ENCODE measurements around the gene XNDC1N. TPM values are rescaled to one million over a fixed set of nuclear protein-coding genes. Genes with fewer than 3 reads are reported as not detected.

Gene XNDC1N
- total and polyA plus RNA-seq, 2 of the 4 experiments (the other 2 are of a cell fraction) = 2.5 to 8.8 TPM

- CTCF ChIA-PET = interaction anchor here (0.6 kb wide), 1 partner anchor 18 kb away, joined by 4 read pairs; no protein-coding TSS in a partner anchor
- no peaks in the 10 kb centered on the region for H3K9me3 ChIP-seq (ENCODE audit: control insufficient read depth, insufficient read depth, low read length)
- no TSS peak for BruUV-seq (replicated peaks)
- H3K27me3 ChIP-seq (ENCODE audit: control insufficient read depth, insufficient read depth, low read length) = no peaks in the 10 kb centered on the region
- POLR2A ChIA-PET (ENCODE audit: unreplicated experiment) = no interaction called here
- peak overlapping the region; percentile 29 for H2BK5ac ChIP-seq (ENCODE audit: low read depth, low read length, poor library complexity, severe bottlenecking)
- TF ChIP-seq FOS (IDR thresholded peaks at IDR 0.05; ENCODE audit: low read depth, low read length) (peak; percentile 50), SMC3 (IDR thresholded peaks at IDR 0.05; ENCODE audit: low read depth, low read length) (no peak), CEBPB (IDR thresholded peaks at IDR 0.05; ENCODE audit: low read depth, low read length) (no peak)
- no peak overlapping the region for H4K91ac ChIP-seq (ENCODE audit: insufficient read depth, low read depth, low read length)
- peak overlapping the region; percentile 45; the same call in 1 of the 2 replicates for H3K14ac ChIP-seq (replicated peaks; ENCODE audit: low read depth, low read length)
- DNase-seq = peak; percentile 78
- H2BK120ac ChIP-seq (ENCODE audit: low read depth, low read length) = no peak overlapping the region
- H2AK9ac ChIP-seq (replicated peaks; ENCODE audit: low read depth, low read length, poor library complexity) = no peak overlapping the region
- H3K79me1 ChIP-seq (ENCODE audit: low read depth in 1 of 2, low read length in 2 of 2) = peaks cover 46 to 77% of the 10 kb centered on the region in 2 experiments
- peaks cover 11% of the 10 kb centered on the region for H3K4me1 ChIP-seq (ENCODE audit: control insufficient read depth, insufficient read depth, low read length)
- H3K9ac ChIP-seq (ENCODE audit: low read depth, low read length) = no peak overlapping the region
- peaks cover 58% of the 10 kb centered on the region for H4K20me1 ChIP-seq (ENCODE audit: insufficient read depth, low read length)
- no peak overlapping the region for H2AK5ac ChIP-seq (ENCODE audit: low read depth, low read length)
- WGBS, 2 experiments (ENCODE audit: extremely low coverage in 2 of 2, insufficient read length in 1 of 2) = no CpG with 5 or more reads among the region's 2 CpGs
- dilution Hi-C loops (cut with HindIII; ENCODE audit: low sequenced_read_pairs, unreplicated experiment) = no loop called here
- no peak overlapping the region for H3K4me2 ChIP-seq (ENCODE audit: low read depth, low read length)
- ATAC-seq (ENCODE audit: low read depth) = peak; percentile 53
- H3K4me3 ChIP-seq (ENCODE audit: insufficient read depth, low read depth, low read length) = no peak overlapping the region
- H3K27ac ChIP-seq (ENCODE audit: insufficient read depth, low read length) = no peak overlapping the region
- H3K4ac ChIP-seq (ENCODE audit: low read depth, low read length) = no peak overlapping the region
- no peak overlapping the region for H4K8ac ChIP-seq (ENCODE audit: low read depth in 2 of 2, low read length in 2 of 2)
- intact Hi-C loops (cut with micrococcal nuclease) = loop anchor here (1.0 kb wide), 1 partner anchor 17 kb away; the partner anchor contains the start of gene RNF121
- in situ Hi-C loops (cut with MboI; ENCODE audit: low sequenced_read_pairs) = no loop called here
- no peaks in the 10 kb centered on the region; the same call in 1 of the 2 replicates for H3K36me3 ChIP-seq (ENCODE audit: control insufficient read depth, insufficient read depth, low read length)
- no peak overlapping the region for H3K18ac ChIP-seq (ENCODE audit: low read depth, low read length)
- H3K23ac ChIP-seq (ENCODE audit: low read depth, low read length) = no peak overlapping the region
- H2BK15ac ChIP-seq (ENCODE audit: low read depth, low read length) = no peak overlapping the region
- peaks cover 7% of the 10 kb centered on the region for H3K9me1 ChIP-seq (ENCODE audit: insufficient read depth, low read length)
- no peak overlapping the region for H2AFZ ChIP-seq (replicated peaks; ENCODE audit: low read length, poor library complexity)
- H3K56ac ChIP-seq (ENCODE audit: extremely low read depth, insufficient read depth, low read length) = no peak overlapping the region
- H4K5ac ChIP-seq (ENCODE audit: low read depth, low read length) = no peak overlapping the region
- no peak overlapping the region for H2BK20ac ChIP-seq (ENCODE audit: low read depth, low read length)
Measured at GRCh38 chr11:71946144-71946571, 17.8 kb upstream of the XNDC1N start.

All from IMR-90 (cell line).